Measurements from ENCODE around the gene DOCK2.

GRCh38 chr5:170097934-170098333, 460.9 kb downstream of the DOCK2 start:
- TF ChIP-seq CTCF (IDR thresholded peaks at IDR 0.05), result no peak
- TF ChIP-seq POLR2A (IDR thresholded peaks at IDR 0.05), result no peak

Data from lower leg skin (tissue), 3 donors.